GM18508 (cell line): ENCODE data around the gene WBP1.
A peak's percentile ranks its signal among the peaks of the same experiment; 100 is the strongest.
"Not testable (repeated sequence)": the region's sequence is repeated elsewhere in the genome, so short reads cannot be mapped to it uniquely, and the experiment has no call there.

ENCODE experiments used
- ATAC-seq: cut with Tn5 transposase; IDR thresholded peaks from one replicate; pipeline ENCODE4 v1.9.1; 2021; ENCODE audit warnings: moderate number of reproducible peaks; ENCODE audit not compliant: insufficient read depth, unreplicated experiment

The WBP1 gene

GRCh38 chr2:74481431-74481830, 23.2 kb downstream of the WBP1 start:
- ATAC-seq = no peak

- ATAC-seq = peak; percentile 34
Measured at GRCh38 chr2:74481961-74482800, 23.9 kb downstream of the WBP1 start.

DNA sequence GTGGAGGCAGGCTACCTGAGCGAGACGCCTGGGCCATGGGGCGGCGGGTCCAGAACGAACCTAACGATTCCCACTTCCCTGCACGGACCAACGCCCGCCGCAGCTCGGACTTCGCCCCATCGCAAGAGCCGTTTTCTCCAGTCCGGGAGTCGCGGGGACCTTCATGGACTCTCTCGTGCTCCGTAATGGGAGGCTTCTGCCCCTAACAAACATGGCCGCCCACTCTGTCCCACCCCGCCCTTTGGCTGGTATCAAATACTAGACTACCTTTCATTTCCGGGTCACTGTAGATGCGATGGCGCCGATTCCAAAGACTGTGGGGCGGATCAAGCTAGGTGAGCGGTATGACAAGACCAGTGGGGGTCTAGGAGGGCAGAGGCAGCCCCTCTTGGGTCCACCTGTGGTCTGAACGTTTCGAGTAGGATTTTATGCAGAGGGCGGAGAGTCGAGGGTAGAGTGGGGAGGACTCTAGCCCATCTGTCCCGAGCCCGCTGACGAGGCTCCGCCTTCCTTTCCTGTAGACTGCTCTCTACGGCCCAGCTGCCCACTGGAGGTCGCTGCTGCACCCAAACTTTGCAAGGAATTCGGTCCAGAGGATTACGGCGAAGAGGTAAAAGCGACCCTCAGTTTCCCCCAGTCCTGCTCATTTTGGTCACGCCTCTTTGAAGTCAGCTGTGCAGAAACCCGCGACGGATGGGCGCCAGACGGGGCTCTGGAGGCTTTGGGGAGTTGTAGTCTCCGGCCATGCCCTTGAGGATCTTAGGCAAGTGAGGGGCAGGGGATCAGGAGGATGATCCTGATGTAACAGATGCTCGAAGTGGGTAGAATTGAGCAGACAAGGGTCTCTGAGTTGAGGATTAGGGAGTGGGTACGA, 24.8 kb downstream of the WBP1 start, which contains the start of the genes CCDC142 and TTC31:
Gene CCDC142, minus strand, starts transcription at position 198 of the 874 bp plus-strand sequence. Its CDS starts 161 bp downstream, at position 37.
Gene TTC31, plus strand, starts transcription at position 281 of the 874 bp plus-strand sequence. Its CDS starts 15 bp downstream, at position 296.
- ATAC-seq = peak; percentile 76

- not testable (repeated sequence) for ATAC-seq
Measured at GRCh38 chr2:74483675-74484164, 25.5 kb downstream of the WBP1 start.

DNA sequence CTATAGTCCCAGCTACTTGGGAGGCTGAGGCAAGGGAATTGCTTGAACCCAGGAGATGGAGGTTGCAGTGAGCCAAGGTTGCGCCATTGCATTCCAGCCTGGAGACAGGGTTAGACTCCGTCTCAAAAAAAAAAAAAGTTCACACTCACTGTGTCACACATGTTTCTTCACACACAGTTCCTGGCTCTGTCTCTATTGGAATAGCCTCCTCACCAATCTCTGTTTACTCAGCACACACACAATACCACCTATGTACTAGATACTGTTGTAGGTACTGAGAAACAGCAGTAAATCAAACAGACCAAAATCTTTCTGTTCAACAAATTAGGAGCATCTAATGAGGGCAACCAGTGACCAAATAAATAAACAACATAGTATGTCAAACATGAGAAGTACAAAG, 27.9 kb downstream of the WBP1 start:
- ATAC-seq = no peak

DNA sequence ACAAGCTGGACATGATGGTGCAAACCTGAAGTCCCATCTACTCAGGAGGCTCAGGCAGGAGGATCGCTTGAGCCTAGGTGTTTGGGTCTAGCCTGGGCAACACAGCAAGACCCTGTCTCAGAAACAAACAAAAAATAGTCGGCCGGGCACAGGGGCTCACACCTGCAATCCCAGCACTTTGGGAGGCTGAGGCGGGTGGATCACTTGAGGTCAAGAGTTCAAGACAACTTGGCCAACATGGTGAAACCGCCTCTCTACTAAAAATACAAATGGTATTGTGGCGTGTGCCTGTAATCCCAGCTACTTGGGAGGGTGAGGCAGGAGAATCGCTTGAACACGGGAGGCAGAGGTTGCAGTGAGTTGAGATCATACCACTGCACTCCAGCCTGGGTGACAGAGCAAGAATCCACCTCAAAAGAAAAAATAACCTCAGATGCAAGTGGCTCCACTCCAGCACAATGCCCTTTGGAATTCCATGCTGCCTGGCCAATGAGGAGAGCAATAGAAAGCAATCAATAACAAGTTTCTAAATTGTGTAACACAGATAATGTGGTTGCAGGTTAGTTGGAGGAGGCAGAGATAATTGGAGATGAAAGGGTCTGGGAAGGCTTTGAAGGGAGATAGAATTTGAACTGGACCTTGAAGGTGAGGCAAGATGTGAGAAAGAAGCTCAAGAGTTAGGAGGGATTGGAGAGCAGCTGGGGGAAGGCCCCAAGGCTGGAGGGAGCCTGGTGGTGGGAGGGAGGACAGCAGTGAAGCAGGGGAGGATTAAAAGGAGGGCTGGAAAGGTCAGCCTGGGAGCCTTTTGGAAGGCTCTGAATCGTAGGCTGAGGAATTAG, 30.6 kb downstream of the WBP1 start:
- ATAC-seq = no peak

DNA sequence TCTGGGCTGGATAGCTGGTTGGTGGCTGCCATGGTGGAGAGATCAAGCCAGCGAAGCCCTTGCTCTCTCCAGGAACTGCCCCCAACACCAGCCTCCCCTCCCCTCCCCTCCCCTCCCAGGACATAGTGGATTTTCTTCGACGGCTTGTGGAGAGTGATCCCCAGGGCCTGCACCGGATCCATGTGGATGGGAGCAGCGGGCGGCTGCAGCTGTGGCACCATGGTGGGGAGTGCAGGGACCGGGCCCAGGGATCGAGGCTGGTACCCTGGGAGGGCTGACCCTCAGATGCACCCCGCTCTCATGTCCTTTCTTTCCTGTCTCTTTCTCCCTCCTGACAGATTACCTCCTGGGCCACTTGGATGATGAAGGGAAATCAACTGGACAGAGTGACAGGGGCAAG, 31.7 kb downstream of the WBP1 start:
- ATAC-seq = no peak

- ATAC-seq = no peak
Measured at GRCh38 chr2:74491648-74492544, 33.7 kb downstream of the WBP1 start.

- no peak for ATAC-seq
Measured at GRCh38 chr2:74493546-74493945, 35.3 kb downstream of the WBP1 start.

DNA sequence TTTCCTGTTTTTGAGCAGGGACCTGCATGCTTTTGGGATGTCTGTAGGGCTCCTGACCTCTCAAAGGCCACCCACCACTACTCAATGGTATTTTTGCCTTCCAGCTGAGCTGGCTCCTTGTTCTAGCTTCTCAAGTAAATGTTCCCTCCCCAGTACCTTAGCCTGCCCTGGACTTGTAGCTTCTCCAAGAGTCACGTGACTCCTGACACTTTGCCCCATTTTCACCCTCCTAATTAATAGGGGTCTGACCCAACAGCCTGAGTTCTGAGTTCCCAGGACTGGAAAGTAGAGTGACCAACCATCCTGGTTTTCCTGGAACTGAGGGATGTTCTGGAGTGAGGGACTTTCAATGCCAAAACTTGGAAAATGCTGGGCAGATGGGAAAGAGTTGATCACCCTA, 37.2 kb downstream of the WBP1 start:
- ATAC-seq = no peak

GRCh38 chr2:74496997-74497776, 38.9 kb downstream of the WBP1 start:
- ATAC-seq = no peak

- no peak for ATAC-seq
Measured at GRCh38 chr2:74497777-74498499, 39.7 kb downstream of the WBP1 start.

- no peak for ATAC-seq
Measured at GRCh38 chr2:74498500-74499266, 40.4 kb downstream of the WBP1 start.

- ATAC-seq = no peak
Measured at GRCh38 chr2:74499267-74499939, 41.2 kb downstream of the WBP1 start, which contains the start of gene LBX2. Gene LBX2 (minus strand): TSS chr2:74499603. CDS start chr2:74499537, 66 bp downstream.

DNA sequence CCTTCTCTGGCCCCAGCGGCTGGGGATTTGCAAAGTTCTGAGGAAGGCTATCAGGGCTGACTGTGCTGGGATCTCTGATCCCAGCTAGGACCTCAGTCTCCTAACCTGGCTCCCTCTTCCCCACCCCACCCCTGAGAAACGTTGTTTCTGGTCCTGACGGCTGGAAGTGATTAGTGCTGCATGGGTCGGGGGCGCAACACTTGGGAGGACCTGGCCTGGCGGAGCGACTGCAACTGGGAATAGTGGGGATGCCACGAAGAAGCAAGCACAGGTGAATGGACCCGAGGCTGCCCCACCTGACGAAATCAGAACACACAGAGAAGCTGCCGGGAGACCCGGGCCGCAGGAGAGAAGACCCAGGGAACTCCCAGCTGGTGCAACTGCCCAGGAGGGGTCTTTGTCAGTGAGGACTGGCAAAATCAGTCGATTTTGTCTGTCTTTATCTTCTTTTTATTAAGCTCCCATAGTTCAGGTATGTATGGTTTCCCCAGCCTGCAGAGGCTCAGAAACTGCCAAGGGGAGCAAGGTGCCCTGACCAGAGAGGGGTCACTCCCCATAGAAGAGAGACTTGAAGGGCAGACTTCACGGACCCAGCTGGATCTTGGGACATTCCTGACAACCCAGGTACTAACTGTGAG, 41.8 kb downstream of the WBP1 start:
- no peak for ATAC-seq

GRCh38 chr2:74500578-74500946, 42.3 kb downstream of the WBP1 start:
- no peak for ATAC-seq
